ENCODE measurements around the gene SEPTIN10. TPM values are rescaled to one million over a fixed set of nuclear protein-coding genes. Genes with fewer than 3 reads are reported as not detected.

SEPTIN10 gene
- total and polyA plus RNA-seq, 9 donors: 48.9 to 93.8 (median 74.8) TPM

GRCh38 chr2:109532728-109533076, 81.1 kb downstream of the SEPTIN10 start:
- no peak for TF ChIP-seq POLR2A (IDR thresholded peaks at IDR 0.05)
- TF ChIP-seq CTCF (IDR thresholded peaks at IDR 0.05): no peak
- TF ChIP-seq EP300 (IDR thresholded peaks at IDR 0.05): no peak
- 85 to 90% (median 88%) methylated on average over 5 of the region's 5 CpGs for WGBS, 3 donors
- intact Hi-C loops (cut with DNase I): no loop called here
- Histone ChIP-seq H3K9me3 (no peaks in the 10 kb centered on the region), H3K27me3 (no peaks in the 10 kb centered on the region), H3K4me1 (ENCODE audit: insufficient read depth) (peaks cover 8% of the 10 kb centered on the region), H3K4me3 (no peak overlapping the region), H3K36me3 (no peaks in the 10 kb centered on the region), H3K27ac (no peak overlapping the region)
- DNase-seq: no peak

DNA sequence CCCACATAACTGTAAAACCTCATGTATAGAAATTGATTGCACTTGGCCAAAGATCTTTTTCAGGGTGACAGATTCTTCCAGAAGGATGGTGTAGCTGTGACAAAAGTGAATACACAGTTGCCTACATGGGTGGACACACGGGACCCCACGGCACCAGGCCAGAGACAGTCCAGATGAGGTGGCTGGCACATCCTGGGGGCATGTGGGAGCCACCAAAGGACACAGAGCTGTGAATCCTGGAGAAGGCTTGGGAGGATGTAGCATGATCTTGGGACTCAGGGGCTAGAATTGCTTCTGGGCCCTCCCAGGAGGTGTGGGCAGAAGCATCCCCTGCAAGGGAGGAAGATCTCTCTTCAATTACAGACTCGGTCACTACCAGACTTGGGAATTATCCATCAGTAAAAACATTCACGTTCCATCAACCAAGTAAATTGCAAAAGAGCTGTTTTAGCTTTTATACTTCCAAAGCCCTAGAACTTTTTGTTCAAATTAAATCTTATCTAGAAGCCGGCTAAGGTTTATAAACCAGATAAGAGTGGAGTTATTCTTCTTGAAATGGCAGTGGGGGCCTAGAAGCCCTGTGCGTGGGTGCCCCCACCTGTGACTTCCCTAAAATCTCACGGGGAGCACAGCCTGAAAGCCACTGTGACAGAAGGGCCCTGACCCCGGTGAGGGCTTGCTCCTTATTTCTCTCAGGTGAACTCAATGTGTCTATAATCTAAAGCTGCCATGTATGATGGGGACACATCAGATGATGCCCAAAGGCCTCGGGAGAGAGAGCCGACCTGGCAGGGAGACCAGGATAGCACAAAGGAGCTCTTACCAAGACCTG, 81.7 kb downstream of the SEPTIN10 start:
- Histone ChIP-seq H3K27ac (no peak overlapping the region), H3K4me1 (ENCODE audit: insufficient read depth) (peaks cover 8% of the 10 kb centered on the region), H3K9me3 (no peaks in the 10 kb centered on the region), H3K27me3 (no peaks in the 10 kb centered on the region), H3K4me3 (no peak overlapping the region), H3K36me3 (no peaks in the 10 kb centered on the region)
- TF ChIP-seq CTCF (IDR thresholded peaks at IDR 0.05): no peak
- no peak for TF ChIP-seq EP300 (IDR thresholded peaks at IDR 0.05)
- TF ChIP-seq POLR2A (IDR thresholded peaks at IDR 0.05): no peak
- 79 to 85% (median 83%) methylated on average over 10 of the region's 10 CpGs for WGBS, 3 donors
- DNase-seq: peak in 1 of 5 donors; percentile 3
- intact Hi-C loops (cut with DNase I): no loop called here

GRCh38 chr2:109531221-109531620, 82.5 kb downstream of the SEPTIN10 start:
- DNase-seq: peak in 1 of 5 donors; percentile 4
- Histone ChIP-seq H3K27ac (no peak overlapping the region), H3K9me3 (no peaks in the 10 kb centered on the region), H3K36me3 (no peaks in the 10 kb centered on the region), H3K27me3 (no peaks in the 10 kb centered on the region), H3K4me1 (ENCODE audit: insufficient read depth) (peaks cover 8% of the 10 kb centered on the region), H3K4me3 (no peak overlapping the region)
- TF ChIP-seq CTCF (IDR thresholded peaks at IDR 0.05) (no peak), POLR2A (IDR thresholded peaks at IDR 0.05) (no peak), EP300 (IDR thresholded peaks at IDR 0.05) (no peak)
- 90 to 92% (median 90%) methylated on average over 5 of the region's 5 CpGs for WGBS, 3 donors
- intact Hi-C loops (cut with DNase I): no loop called here

GRCh38 chr2:109530712-109531111, 83.1 kb downstream of the SEPTIN10 start:
- Histone ChIP-seq H3K27me3 (no peaks in the 10 kb centered on the region), H3K9me3 (no peaks in the 10 kb centered on the region), H3K4me3 (no peak overlapping the region), H3K36me3 (no peaks in the 10 kb centered on the region), H3K4me1 (ENCODE audit: insufficient read depth) (peaks cover 8% of the 10 kb centered on the region), H3K27ac (no peak overlapping the region)
- WGBS, 3 donors: 69 to 86% (median 79%) methylated on average over 6 of the region's 6 CpGs
- intact Hi-C loops (cut with DNase I): no loop called here
- no peak for DNase-seq
- TF ChIP-seq POLR2A (IDR thresholded peaks at IDR 0.05) (no peak), EP300 (IDR thresholded peaks at IDR 0.05) (no peak), CTCF (IDR thresholded peaks at IDR 0.05) (no peak)

All from ovary (tissue), 9 donors.